H7 (cell line): Measurements from ENCODE around the gene SP6. TPM values are rescaled to one million over a fixed set of nuclear protein-coding genes. Genes with fewer than 3 reads are reported as not detected.

Experiments used
- DNase-seq: peaks from one replicate; pipeline ENCODE4 v3.0.0; 2012
- H3K27me3 ChIP-seq: 2 replicates; pipeline ENCODE4 v1.6.0; 2011; ENCODE audit warnings: mild to moderate bottlenecking, low read length; ENCODE audit not compliant: control insufficient read depth, insufficient read depth
- H3K36me3 ChIP-seq: replicated peaks from 2 replicates; pipeline ENCODE4 v1.5.1; 2011; ENCODE audit warnings: low read length; ENCODE audit not compliant: control insufficient read depth, insufficient read depth
- H3K4me3 ChIP-seq: 2 replicates; pipeline ENCODE4 v1.5.1; 2011; ENCODE audit warnings: low read depth, mild to moderate bottlenecking, control low read depth, low read length, moderate library complexity; ENCODE audit not compliant: insufficient read depth
- total RNA-seq: library from RNA; depleted of rRNA; stranded (reverse); fragments of >200 nt; shearing (Covaris generic); gene quantifications from 2 replicates; pipeline ENCODE4 v1.2.3, GENCODE V29; 2014

The SP6 gene
- total RNA-seq, 1 experiment from 2014 or later, result 0.10 TPM

DNA sequence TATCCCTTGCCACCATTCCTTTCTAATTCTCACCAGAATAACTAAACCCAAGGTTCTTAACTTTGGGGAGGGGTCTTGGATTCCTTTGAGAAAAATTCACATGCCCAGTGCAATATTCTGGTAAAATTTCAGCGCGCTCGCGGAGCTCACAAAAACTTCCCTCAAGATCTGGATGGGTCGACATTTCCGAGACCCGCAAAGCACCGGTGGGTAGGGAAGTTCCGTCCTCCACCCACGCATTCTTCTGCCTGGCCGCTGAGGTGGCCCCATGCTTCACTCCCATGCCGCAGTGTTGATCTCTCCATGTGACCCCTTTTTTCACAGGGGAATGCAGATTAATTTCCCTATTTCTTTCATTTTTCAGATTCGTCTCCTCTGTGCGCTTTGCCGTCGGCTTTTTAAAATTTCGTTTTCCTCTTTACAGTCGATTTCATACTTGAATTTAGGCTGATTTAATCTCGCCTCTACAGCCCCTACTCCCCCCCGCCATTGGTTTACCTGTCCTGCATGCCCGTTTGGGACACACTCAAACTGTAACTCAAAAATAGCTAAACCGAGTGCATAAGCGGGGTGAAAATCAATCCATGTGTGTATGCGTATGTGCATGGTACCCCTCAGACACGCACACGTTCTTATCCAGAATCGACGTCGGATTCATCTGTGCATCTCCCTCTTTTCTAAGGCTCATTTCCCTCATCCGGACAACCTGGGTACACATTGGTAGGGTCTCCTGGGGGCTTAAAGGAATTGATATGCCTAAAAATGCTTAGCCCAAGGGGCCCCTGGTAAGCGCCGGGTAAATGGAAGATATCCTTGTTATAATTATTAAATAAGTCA lies 1.4 kb upstream of the SP6 start:
- DNase-seq, result no peak
- H3K36me3 ChIP-seq, result no peaks in the 10 kb centered on the region
- peaks cover 92% of the 10 kb centered on the region for H3K27me3 ChIP-seq
- peak overlapping the region; percentile 45; the same call in 1 of the 2 replicates for H3K4me3 ChIP-seq

GRCh38 chr17:47851764-47852112 lies 775 bp upstream of the SP6 start:
- Histone ChIP-seq H3K27me3 (peaks cover 97% of the 10 kb centered on the region), H3K36me3 (no peaks in the 10 kb centered on the region), H3K4me3 (peak overlapping the region; percentile 45; the same call in 1 of the 2 replicates)
- DNase-seq, result peak; percentile 76

GRCh38 chr17:47850373-47850691 lies 631 bp downstream of the SP6 start:
- peak overlapping the region; percentile 45 for H3K4me3 ChIP-seq
- H3K27me3 ChIP-seq, result peaks cover 98% of the 10 kb centered on the region
- DNase-seq, result no peak
- H3K36me3 ChIP-seq, result no peaks in the 10 kb centered on the region

GRCh38 chr17:47848198-47848513 lies 2.8 kb downstream of the SP6 start:
- peak; percentile 79 for DNase-seq
- no peaks in the 10 kb centered on the region for H3K36me3 ChIP-seq
- H3K4me3 ChIP-seq, result peak overlapping the region; percentile 43
- H3K27me3 ChIP-seq, result peaks cover 88% of the 10 kb centered on the region

GRCh38 chr17:47847341-47848197 lies 3.4 kb downstream of the SP6 start:
- DNase-seq, result peak; percentile 92
- H3K27me3 ChIP-seq, result peaks cover 82% of the 10 kb centered on the region
- H3K4me3 ChIP-seq, result peak overlapping the region; percentile 43
- H3K36me3 ChIP-seq, result no peaks in the 10 kb centered on the region

- Histone ChIP-seq H3K36me3 (no peaks in the 10 kb centered on the region), H3K4me3 (peak overlapping the region; percentile 19; the same call in 1 of the 2 replicates), H3K27me3 (peaks cover 74% of the 10 kb centered on the region)
- peak; percentile 78 for DNase-seq
Measured at GRCh38 chr17:47846716-47847340, 4.1 kb downstream of the SP6 start.

- peaks cover 68% of the 10 kb centered on the region for H3K27me3 ChIP-seq
- no peak for DNase-seq
- no peaks in the 10 kb centered on the region for H3K36me3 ChIP-seq
- no peak overlapping the region for H3K4me3 ChIP-seq
Measured at GRCh38 chr17:47845716-47846075, 5.3 kb downstream of the SP6 start.

DNA sequence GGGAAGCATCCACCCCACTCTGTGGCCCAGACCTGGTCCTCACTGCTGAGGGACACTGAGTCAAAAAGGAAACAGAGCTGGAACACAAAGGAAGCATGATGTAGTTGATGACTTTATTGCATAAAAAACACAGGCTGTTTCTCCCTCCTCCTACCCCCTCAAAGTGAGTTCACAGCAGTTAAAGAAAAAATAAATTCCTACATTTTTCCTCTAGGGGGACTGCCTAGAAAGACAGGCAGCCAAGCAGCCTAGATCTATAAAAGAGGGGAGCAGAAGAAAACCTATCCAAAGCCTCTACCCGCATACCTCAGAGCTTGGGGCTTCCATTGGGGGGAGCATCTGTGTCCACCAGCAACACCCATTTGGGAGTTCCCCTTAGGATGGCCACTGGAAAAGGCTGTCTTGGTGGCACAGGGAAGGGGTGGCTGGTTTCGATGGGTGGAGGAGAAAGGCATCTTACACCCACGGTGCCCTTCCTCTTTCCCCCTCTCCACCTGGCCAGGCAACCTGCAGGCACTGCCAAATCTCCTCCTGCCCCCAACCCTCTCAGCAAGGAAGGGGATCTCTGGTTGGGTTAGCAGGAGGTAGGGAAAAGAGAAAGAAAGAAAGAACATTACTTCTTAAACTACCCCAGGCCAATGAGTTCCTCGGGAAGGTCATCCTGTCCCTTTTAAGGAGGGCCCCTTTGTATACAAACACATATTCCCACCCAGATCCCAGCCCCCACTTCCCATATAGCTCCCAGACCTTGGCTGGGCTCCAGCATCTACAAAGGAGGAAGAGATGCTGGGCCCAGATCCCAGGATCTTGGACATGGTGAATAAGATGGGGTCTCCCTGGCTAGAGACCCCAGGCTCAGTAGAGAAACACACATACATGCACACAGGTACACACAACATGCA lies 5.9 kb downstream of the SP6 start:
- Histone ChIP-seq H3K4me3 (no peak overlapping the region), H3K36me3 (no peaks in the 10 kb centered on the region), H3K27me3 (peaks cover 65% of the 10 kb centered on the region)
- peak; percentile 68 for DNase-seq

GRCh38 chr17:47844227-47844626 lies 6.7 kb downstream of the SP6 start:
- Histone ChIP-seq H3K4me3 (no peak overlapping the region), H3K36me3 (no peaks in the 10 kb centered on the region), H3K27me3 (peaks cover 57% of the 10 kb centered on the region)
- DNase-seq, result no peak

DNA sequence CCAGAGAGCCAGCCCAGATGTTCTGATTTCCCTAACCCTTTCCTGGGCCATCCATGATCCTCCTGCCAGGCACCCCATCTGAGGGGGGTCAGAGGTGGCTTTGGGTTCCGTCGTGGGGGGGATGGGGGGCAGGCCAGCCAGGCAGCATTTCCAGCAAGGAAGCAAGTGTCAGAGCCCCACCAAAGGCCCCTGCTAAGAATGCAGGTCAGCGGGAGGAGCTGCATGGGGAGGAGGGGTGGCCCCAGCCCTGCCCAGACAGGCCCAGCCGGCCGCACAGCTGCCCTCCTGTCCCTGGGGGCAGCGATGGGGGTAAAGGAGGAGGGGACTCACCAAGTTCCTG lies 7.6 kb downstream of the SP6 start:
- H3K27me3 ChIP-seq, result peaks cover 48% of the 10 kb centered on the region
- no peak overlapping the region for H3K4me3 ChIP-seq
- DNase-seq, result peak; percentile 74
- no peaks in the 10 kb centered on the region; the same call in 1 of the 2 replicates for H3K36me3 ChIP-seq

DNA sequence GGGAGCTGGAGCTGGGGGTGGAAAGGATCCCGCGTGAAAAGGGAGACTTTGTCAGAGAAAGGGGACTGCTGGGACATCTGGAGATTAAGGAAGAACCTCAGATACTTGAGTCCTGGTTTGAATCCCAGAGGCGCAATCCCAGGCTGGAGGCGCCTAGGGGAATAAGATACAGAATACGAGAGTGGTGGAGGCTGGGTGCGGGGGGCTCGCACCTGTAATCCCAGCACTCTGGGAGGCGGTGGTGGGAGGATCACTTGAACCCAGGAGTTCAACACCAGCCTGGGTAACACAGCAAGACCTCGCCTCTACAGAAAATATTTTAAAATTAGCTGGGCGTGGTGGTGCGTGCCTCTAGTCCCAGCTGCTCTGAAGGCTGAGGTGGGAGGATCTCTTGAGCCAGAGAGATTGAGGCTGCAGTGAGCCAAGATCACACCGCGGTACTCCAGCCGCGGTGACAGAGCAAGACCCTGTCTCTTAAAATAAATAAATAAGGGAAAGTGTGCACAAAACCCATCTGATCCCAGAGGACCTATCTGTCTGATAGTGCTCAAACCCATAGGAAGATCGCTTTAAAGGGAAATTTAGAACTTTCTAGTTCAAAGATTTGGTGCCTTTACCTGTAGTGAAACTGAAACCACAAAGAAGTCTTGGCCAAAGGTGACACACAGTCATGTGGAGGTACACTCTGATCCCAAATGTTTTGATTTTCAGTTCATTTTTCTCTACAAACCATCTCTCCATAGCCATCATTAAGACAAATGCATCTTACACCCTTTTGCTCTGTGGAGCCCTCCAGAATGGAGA lies 9.3 kb downstream of the SP6 start:
- H3K27me3 ChIP-seq, result peaks cover 31% of the 10 kb centered on the region
- peaks cover 2% of the 10 kb centered on the region for H3K36me3 ChIP-seq
- H3K4me3 ChIP-seq, result peak overlapping the region; percentile 92; the same call in 1 of the 2 replicates
- DNase-seq, result no peak

- DNase-seq, result peak; percentile 98
- H3K36me3 ChIP-seq, result peaks cover 6% of the 10 kb centered on the region
- H3K27me3 ChIP-seq, result peaks cover 24% of the 10 kb centered on the region
- H3K4me3 ChIP-seq, result peak within 1 kb of the TSS; percentile 92
Measured at GRCh38 chr17:47840742-47841487, 10.0 kb downstream of the SP6 start, which contains the start of gene SCRN2. SCRN2 (minus strand) TSS chr17:47841273; CDS start chr17:47840843, 430 bp downstream.
